GM12801 (cell line): Measurements from ENCODE around the gene SIRT3.

Experiments
- TF ChIP-seq, protein P1 (sequence below): IDR thresholded peaks from one replicate; pipeline ENCODE4 v1.5.1; 2011; ENCODE audit warnings: control low read depth; ENCODE audit not compliant: insufficient read length; ENCODE audit errors: extremely low read depth

Gene SIRT3

DNA sequence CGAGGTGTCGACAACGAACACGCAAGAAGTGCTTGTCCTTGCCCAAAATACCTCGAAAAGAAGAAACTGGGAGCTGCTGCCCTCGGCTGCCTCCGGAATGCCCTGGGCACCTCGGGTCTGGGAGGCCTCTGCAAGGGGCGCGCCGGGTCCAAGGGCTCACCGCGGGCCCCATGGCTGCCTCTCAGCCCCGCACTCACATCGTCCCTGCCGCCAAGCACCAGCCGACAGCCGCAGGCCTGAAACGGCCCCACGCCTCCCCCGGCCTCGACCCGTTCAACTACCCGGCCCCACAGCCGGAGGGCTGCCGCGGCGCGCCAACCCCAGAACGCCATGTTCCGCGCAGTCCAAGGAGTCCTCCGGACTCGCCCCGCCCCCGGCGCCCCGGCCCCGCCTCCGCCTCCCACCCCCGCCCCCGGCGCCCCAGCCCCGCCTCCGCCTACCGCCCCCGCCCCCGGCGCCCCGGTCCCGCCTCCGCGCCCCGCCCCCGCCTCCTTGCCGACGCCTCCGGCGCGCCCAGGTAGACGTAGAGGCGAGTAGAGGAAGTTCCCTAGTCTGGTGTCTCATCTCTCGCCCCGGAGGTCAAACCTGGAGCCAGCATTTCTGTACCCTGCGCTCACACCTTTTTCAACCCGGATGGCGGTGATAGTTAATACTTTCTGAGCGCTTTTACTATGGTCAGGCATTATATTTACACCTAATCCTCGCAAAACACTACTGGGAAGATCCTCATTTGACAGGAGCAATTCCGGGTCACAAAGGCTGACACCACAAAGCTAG lies at the start of gene SIRT3:
SIRT3 (minus strand) TSS at position 346 of the 777 bp plus-strand sequence; CDS start at position 332, 14 bp downstream.
- TF ChIP-seq, protein P1, sequence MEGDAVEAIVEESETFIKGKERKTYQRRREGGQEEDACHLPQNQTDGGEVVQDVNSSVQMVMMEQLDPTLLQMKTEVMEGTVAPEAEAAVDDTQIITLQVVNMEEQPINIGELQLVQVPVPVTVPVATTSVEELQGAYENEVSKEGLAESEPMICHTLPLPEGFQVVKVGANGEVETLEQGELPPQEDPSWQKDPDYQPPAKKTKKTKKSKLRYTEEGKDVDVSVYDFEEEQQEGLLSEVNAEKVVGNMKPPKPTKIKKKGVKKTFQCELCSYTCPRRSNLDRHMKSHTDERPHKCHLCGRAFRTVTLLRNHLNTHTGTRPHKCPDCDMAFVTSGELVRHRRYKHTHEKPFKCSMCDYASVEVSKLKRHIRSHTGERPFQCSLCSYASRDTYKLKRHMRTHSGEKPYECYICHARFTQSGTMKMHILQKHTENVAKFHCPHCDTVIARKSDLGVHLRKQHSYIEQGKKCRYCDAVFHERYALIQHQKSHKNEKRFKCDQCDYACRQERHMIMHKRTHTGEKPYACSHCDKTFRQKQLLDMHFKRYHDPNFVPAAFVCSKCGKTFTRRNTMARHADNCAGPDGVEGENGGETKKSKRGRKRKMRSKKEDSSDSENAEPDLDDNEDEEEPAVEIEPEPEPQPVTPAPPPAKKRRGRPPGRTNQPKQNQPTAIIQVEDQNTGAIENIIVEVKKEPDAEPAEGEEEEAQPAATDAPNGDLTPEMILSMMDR, result no peak

DNA sequence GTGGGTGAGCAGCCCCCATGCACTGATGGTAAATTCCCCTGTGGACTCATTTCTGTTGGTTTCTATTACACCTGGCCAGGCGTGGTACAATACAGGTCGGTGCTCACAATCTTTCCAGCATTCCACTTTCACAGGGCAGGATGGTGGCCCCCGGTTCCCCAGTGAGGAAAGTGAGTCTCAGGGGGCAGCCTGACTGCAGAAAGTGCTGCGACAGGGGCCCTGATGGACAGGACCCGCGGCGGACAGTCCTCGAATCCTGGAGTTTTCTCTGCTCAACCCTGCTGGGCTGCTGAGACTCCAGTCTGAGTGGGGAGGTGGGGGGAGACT lies 49.7 kb upstream of the SIRT3 start:
- TF ChIP-seq, protein P1, result no peak

DNA sequence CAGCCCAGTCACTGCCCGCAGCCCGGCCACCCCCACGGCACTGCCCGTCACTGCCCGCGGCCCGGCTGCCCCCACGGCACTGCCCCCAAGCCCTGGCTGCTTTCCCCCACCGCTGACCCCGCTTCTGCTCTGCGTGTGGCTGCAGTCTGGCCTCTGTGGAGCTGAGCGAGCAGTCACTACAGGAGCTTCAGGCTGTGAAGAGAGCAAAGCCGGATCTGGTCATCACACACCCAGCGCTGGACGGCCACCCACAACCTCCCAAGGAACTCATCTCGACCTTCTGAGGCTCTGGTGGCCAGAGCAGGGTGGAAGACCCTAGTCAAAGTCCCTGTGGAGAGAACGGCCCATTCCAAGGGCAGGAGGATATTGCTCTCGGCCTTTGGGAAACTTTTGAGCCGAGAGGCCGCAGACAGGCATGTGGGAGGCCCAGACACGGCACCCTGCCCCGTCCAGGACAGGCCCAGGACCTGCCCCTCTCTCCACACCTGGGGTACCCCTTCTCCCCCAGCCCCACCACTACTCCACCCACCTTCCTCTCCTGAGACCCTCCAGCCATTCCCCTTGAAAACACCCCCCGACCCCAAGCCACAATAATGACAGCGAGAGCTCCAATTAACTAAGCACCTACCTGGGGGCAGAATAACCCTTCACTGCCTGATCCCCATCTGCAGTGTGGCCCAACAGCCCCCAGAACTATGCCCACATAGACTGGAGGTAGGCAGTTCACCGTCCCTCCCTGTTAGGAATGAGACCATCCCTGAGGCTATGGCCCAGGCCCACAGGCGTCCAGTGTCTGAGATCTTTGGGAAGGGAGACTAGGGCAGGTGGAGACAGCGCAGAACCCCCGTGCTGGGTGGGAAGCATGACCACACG lies 49.1 kb upstream of the SIRT3 start:
- TF ChIP-seq, protein P1, result no peak

DNA sequence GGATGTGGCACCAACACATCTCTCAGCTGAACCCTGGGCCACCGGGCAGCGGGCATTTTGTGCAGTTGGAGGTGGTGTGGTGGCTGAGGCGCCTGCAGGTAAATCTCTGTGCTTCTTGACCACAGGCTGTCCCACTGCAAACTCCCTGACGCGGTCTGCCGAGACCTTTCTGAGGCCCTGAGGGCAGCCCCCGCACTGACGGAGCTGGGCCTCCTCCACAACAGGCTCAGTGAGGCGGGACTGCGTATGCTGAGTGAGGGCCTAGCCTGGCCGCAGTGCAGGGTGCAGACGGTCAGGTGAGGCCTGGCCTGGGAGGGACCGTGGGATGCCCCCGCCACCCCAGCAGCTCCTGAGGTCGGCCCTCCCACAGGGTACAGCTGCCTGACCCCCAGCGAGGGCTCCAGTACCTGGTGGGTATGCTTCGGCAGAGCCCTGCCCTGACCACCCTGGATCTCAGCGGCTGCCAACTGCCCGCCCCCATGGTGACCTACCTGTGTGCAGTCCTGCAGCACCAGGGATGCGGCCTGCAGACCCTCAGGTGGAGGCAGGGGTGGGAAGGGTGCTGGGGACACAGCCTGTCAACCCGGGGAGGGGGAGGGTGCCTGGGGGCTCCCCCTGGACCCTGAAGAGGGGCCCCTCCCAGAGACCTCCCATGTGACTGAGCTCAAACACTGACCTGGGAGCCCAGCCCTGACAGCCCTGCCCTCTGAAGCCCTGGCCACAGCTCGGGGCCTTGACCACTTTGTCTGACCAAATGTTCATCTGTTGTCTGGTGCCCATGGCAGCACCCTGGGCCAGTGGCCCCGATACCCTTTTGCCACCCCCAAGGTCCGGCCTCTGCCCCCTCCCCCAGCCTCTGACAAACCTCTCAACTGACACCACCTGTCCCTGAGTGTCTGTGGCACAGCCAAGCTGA lies 48.2 kb upstream of the SIRT3 start:
- TF ChIP-seq, protein P1, result no peak

DNA sequence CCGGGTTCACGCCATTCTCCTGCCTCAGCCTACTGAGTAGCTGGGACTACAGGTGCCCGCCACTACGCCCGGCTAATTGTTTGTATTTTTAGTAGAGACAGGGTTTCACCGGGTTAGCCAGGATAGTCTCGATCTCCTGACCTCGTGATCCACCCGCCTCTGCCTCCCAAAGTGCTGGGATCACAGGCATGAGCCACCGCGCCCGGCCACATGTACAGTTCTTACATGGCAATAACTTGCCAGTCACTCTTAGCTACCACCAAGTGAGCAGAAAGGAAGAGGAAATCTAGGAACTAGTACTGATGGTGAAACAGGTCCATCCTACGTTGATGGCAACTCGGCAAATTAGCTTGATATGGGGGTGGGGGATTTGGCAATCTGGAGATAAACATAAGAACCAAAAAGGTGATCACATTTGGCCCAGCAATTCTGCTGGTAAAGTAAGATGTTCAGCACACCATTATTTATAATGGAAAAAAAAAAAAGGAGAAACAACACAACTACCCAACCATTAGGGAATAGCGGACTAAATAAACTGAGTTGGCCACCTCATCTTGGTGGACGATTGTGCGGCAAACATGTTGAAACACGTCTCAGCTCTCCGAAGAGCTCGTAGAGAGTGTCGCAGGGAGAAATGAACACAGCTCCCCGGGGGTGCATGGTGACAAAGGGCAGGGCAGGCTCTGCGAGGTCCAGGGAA lies 47.4 kb upstream of the SIRT3 start:
- TF ChIP-seq, protein P1, result no peak

DNA sequence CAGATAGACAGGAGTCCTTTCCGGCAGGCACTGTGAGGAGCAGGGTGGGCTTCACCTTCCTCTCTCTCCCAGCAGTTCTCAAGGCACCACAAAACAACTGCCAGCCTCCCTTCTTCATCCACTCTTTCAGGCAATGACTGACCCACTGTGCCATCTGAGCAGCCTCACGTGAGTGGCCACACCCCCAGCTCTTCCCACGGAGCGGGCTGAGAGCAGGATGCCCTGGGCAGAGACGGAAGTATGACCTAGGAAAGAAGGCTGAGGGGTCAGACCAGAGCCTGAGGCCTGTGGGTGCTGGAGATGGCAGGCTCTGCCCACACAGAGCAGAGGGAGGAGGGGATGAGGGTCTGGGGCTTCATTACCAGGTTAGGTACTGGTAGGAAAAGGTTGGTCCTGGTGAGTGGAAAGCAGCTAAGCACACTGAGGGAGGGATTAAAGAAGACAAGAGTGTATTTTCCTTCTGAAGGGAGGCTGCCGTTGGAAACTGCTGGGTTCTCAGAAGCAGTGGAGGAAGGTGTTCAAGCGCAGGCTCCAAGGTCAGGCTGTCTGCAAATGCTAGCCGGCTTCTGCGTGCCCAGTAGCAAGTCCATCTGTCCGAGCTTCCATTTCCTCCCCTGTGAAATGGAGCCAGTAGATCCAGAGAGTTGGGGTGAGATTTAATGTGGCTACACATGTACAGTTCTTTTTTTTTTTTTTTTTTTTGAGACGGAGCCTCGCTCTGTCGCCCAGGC lies 46.7 kb upstream of the SIRT3 start:
- TF ChIP-seq, protein P1, result no peak
